ENCODE results near the gene NUSAP1.
A peak's percentile ranks its signal among the peaks of the same experiment; 100 is the strongest.
"Not testable (repeated sequence)": the region's sequence is repeated elsewhere in the genome, so short reads cannot be mapped to it uniquely, and the experiment has no call there.

The NUSAP1 gene

DNA sequence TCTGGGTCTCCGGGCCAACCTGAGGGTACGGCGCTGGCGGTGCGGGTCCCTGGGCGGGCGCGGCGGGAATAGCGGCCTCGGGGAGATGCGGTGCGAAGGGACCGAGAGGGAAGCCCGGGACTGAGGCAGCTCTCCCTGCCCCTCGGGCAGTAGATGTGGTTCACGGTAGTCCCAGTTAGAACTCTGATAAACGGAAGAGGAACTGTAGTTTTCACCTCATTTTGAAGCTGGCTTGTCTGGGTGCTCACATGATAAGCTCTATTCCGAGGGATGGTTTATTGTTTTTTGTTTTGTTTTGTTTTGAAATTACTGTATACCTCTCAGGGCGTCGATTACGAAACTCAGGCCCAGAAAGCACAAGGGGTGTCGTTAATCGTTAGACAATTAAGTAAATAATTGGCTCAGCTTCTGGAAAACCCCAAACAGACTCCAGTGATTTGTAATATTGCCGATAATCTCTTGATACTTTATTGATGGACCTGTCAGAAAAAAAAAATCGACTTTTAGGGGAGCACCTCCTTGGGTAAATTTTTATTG is 413 bp downstream of the NUSAP1 start:
- DNase-seq (ENCODE audit: low read depth), result peak; percentile 8

DNA sequence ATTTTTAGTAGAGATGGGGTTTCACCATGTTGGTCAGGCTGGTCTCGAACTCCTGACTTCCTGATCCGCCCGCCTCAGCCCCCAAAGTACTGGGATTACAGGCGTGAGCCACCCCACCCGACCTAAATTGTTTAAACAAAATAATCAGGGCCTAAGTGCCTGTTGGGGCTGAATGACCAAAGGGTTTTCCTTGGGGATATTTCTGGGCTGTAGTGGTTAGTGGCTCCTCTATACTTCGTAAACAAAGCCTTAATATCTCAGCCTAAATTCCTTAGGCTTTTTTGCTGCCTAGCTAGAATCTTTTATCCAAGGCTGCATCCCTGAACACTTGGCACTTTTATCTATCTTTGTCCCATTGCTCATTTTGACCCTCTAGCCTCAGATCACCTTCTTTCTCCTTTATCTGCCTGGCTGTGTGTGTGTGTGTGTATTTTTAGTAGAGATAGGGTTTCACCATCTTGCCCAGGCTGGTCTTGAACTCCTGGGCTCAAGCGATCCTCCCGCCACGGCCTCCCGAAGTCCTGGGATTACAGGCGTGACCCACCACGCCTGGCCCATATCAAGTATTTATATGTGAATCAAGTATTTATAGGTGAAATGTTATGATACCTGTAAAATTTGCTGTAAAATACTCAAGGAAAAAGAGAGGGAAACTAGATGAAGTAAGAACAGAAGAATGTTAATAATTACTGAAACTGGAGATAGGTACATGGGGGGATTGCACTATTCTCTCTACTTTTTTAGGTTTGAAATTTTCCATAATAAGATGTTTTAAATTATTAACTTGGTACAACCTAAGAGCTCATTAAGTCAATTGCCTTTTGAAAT is 1.8 kb downstream of the NUSAP1 start:
- no peak for DNase-seq (ENCODE audit: low read depth)

GRCh38 chr15:41336549-41336948 is 3.9 kb downstream of the NUSAP1 start:
- no peak for DNase-seq (ENCODE audit: low read depth)

- no peak for DNase-seq (ENCODE audit: low read depth)
Measured at GRCh38 chr15:41337047-41337446, 4.4 kb downstream of the NUSAP1 start.

- peak; percentile 13 for DNase-seq (ENCODE audit: low read depth)
Measured at GRCh38 chr15:41337631-41338522, 5.2 kb downstream of the NUSAP1 start.

GRCh38 chr15:41340189-41340695 is 7.6 kb downstream of the NUSAP1 start:
- DNase-seq (ENCODE audit: low read depth), result no peak

DNA sequence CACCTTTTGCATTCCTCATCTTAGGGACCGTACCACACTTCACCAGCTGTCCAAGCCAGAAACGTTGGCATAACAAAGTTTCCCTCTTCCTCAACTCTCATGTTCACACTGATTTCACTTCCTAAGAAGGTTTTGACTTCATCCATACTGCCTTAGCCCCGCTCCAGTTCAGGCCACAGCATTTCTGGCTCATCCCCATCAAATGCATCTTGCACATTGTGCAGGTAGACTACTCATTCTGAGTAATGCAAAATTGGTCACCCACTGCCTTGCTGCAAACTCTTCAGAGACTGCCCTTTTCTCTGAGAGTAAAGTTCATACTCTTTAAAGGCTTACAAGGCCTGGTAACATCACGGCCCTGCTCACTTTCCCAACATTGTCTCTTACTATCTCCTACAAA is 8.8 kb downstream of the NUSAP1 start:
- DNase-seq (ENCODE audit: low read depth), result no peak

GRCh38 chr15:41347236-41347635 is 14.6 kb downstream of the NUSAP1 start:
- DNase-seq (ENCODE audit: low read depth), result no peak

DNA sequence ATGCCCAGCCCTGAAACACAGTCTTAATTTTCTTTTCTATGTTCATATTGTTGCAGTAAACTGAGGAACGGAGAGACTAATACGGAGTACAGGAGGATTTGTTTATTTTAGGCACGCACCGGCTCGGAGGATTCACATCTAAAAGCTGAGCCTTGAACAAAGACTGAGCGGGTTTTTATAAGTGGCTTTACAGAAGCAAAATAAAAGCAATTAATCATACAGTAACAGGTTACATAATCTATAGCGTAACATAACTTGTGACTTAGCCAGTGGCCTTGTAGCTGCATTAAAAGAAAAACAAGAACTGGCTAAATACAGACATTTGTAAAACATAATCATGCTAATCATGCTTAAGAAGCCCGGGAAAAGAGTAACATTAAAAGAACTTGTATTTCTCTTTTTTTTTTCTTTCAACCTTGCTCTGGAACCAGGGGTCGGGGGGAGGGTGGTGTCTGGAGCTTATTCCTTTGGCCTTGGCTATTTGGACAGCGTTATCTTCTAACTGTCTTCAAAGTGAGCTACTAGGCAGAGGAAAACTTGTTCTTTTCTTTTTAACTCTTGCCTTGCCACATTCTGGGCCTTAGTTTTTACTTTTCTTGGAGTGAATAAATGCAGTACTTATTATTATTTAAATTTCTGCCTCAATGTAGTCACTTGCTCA is 17.5 kb downstream of the NUSAP1 start:
- no peak for DNase-seq (ENCODE audit: low read depth)

- no peak for DNase-seq (ENCODE audit: low read depth)
Measured at GRCh38 chr15:41354371-41354770, 21.7 kb downstream of the NUSAP1 start.

- no peak for DNase-seq (ENCODE audit: low read depth)
Measured at GRCh38 chr15:41367418-41367817, 34.7 kb downstream of the NUSAP1 start.

GRCh38 chr15:41377978-41378377 is 45.3 kb downstream of the NUSAP1 start:
- DNase-seq (ENCODE audit: low read depth), result no peak

DNA sequence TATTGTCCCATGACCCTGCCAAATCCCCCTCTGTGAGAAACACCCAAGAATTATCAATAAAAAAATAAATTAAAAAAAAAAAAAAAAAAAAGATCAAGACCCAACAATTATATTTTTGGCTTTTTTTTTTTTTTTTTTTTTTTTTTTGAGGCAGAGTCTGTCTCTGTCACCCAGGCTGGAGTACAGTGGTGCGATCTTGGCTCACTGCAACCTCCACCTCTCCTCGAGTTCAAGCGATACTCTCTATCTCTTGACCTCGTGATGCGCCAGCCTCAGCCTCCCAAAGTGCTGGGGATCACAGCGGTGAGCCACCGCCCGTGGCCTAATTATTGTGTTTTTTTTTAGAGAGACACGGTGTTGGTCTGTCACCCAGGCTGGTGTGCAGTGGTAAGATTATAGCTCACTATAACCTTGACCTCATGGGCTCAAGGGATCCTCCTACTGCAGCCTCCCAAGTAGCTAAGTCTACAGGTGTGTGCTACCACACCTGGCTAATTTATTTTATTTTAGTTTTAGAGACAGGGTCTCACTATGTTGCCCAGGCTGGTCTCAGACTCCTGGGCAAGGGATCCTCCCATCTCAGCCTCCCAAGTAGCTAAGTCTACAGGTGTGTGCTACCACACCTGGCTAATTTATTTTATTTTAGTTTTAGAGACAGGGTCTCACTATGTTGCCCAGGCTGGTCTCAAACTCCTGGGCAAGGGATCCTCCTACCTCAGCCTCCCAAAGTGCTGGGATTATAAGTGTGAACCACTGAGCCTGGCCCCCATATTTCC is 51.5 kb downstream of the NUSAP1 start:
- not testable (repeated sequence) for DNase-seq (ENCODE audit: low read depth)

- no peak for DNase-seq (ENCODE audit: low read depth)
Measured at GRCh38 chr15:41387646-41388045, 55.0 kb downstream of the NUSAP1 start.

GRCh38 chr15:41392659-41393058 is 60.0 kb downstream of the NUSAP1 start:
- no peak for DNase-seq (ENCODE audit: low read depth)

DNA sequence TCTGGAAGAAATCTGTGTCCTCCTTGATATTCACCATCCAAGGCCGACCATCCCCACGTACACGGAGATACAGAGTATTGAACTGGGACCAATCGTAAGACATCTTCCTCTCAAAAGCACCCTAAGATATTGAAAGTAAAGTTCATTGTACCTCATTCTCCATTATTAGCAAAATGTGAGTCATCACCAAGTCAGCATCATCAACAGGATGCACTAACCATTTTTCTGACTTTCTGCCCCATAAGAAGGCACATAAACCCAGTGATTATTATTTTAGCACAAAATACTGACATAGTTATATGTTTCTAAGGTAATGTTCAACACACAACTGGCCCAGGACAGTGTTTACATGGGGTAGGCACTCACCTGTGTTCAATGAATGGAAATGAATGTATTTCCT is 62.2 kb downstream of the NUSAP1 start:
- DNase-seq (ENCODE audit: low read depth), result no peak

- no peak for DNase-seq (ENCODE audit: low read depth)
Measured at GRCh38 chr15:41396111-41396510, 63.4 kb downstream of the NUSAP1 start.

- DNase-seq (ENCODE audit: low read depth), result no peak
Measured at GRCh38 chr15:41401904-41402267, 69.2 kb downstream of the NUSAP1 start.

GRCh38 chr15:41407341-41407740 is 74.7 kb downstream of the NUSAP1 start:
- no peak for DNase-seq (ENCODE audit: low read depth)

GRCh38 chr15:41408234-41408641 is 75.6 kb downstream of the NUSAP1 start:
- DNase-seq (ENCODE audit: low read depth), result peak; percentile 19

- no peak for DNase-seq (ENCODE audit: low read depth)
Measured at GRCh38 chr15:41411031-41411430, 78.3 kb downstream of the NUSAP1 start.
